Neural cell (in vitro differentiated cells): ENCODE measurements around the gene NADK. TPM values are rescaled to one million over a fixed set of nuclear protein-coding genes. Genes with fewer than 3 reads are reported as not detected.

ENCODE experiments used
- H2AFZ ChIP-seq: fragments of 200-600, 300-800 bp; sonication (generic), shearing (Covaris generic); 2 replicates; pipeline ENCODE4 v1.6.0; 2014; ENCODE audit warnings: low read depth, mild to moderate bottlenecking, antibody characterized with exemption, low read length, moderate library complexity
- H3F3A ChIP-seq: fragments of 200-600 bp; shearing (Covaris generic); 2 replicates; pipeline ENCODE4 v1.6.1; 2016; ENCODE audit warnings: mild to moderate bottlenecking, moderate library complexity, mixed read lengths, antibody characterized with exemption, low read length; ENCODE audit not compliant: insufficient read depth, poor library complexity, severe bottlenecking
- H3K27ac ChIP-seq: fragments of 200-600, 300-800 bp; sonication (generic), shearing (Covaris generic); 2 replicates; pipeline ENCODE4 v1.5.1; 2014; ENCODE audit warnings: mild to moderate bottlenecking, low read length, moderate library complexity
- H3K27me3 ChIP-seq: fragments of 300-800, 200-600 bp; sonication (generic), shearing (Covaris generic); 2 replicates; pipeline ENCODE4 v1.6.0; 2014; ENCODE audit warnings: mild to moderate bottlenecking, low read depth, low read length, moderate library complexity; ENCODE audit not compliant: insufficient read depth
- H3K36me3 ChIP-seq: fragments of 300-800, 200-600 bp; sonication (generic), shearing (Covaris generic); 2 replicates; pipeline ENCODE4 v1.5.1; 2014; ENCODE audit warnings: mild to moderate bottlenecking, antibody characterized with exemption, low read length, moderate library complexity; ENCODE audit not compliant: insufficient read depth
- H3K4me2 ChIP-seq: fragments of 300-800, 200-600 bp; sonication (generic), shearing (Covaris generic); 2 replicates; pipeline ENCODE4 v1.6.0; 2014; ENCODE audit warnings: mild to moderate bottlenecking, low read length
- H3K4me3 ChIP-seq: fragments of 300-800, 200-600 bp; sonication (generic), shearing (Covaris generic); 2 replicates; pipeline ENCODE4 v1.5.1; 2014; ENCODE audit warnings: mild to moderate bottlenecking, low read length, moderate library complexity
- H3K79me2 ChIP-seq: fragments of 200-600 bp; shearing (Covaris generic); replicated peaks from 2 replicates; pipeline ENCODE4 v1.6.0; 2014; ENCODE audit warnings: mild to moderate bottlenecking, low read length, moderate library complexity; ENCODE audit not compliant: insufficient read depth
- H3K9ac ChIP-seq: fragments of 300-800, 200-600 bp; sonication (generic), shearing (Covaris generic); 2 replicates; pipeline ENCODE4 v1.6.1; 2016; ENCODE audit warnings: mild to moderate bottlenecking, low read length, mixed read lengths
- H3K9me2 ChIP-seq: fragments of 200-600 bp; shearing (Covaris generic); 2 replicates; pipeline ENCODE4 v1.6.1; 2016; ENCODE audit warnings: mild to moderate bottlenecking, low read length, mixed read lengths; ENCODE audit not compliant: insufficient read depth
- H3K9me3 ChIP-seq: fragments of 200-600, 300-800 bp; sonication (generic), shearing (Covaris generic); 2 replicates; pipeline ENCODE4 v1.6.1; 2016; ENCODE audit warnings: mild to moderate bottlenecking, mixed run types, low read length, moderate library complexity, mixed read lengths
- H4K20me1 ChIP-seq: fragments of 200-600 bp; shearing (Covaris generic); 2 replicates; pipeline ENCODE4 v1.6.1; 2016; ENCODE audit warnings: mild to moderate bottlenecking, mixed run types; ENCODE audit not compliant: insufficient read depth
- CTCF ChIP-seq: fragments of 450-650 bp; IDR thresholded peaks from 2 replicates; pipeline ENCODE4 v1.5.1; 2014; ENCODE audit warnings: antibody characterized with exemption, mild to moderate bottlenecking, moderate library complexity; ENCODE audit not compliant: poor library complexity, severe bottlenecking
- EP300 ChIP-seq: fragments of 450-650 bp; conservative IDR thresholded peaks from 2 replicates; pipeline ENCODE4 v1.6.1; 2014; ENCODE audit warnings: antibody characterized with exemption, mild to moderate bottlenecking, moderate library complexity; ENCODE audit not compliant: poor library complexity, severe bottlenecking
- EZH2 ChIP-seq: fragments of 200-600, 300-800 bp; shearing (Covaris generic), sonication (generic); IDR thresholded peaks from 2 replicates; pipeline ENCODE4 v1.6.1; 2014; ENCODE audit warnings: antibody characterized with exemption, low read length, borderline replicate concordance, mild to moderate bottlenecking; ENCODE audit not compliant: insufficient read depth, poor library complexity, severe bottlenecking
- MXI1 ChIP-seq: fragments of 450-650 bp; conservative IDR thresholded peaks from 2 replicates; pipeline ENCODE4 v1.6.1; 2014; ENCODE audit warnings: antibody characterized with exemption, mild to moderate bottlenecking; ENCODE audit not compliant: poor library complexity, severe bottlenecking
- POLR2AphosphoS5 ChIP-seq: IDR thresholded peaks from 2 replicates; pipeline ENCODE4 v1.6.1; 2012
- RAD21 ChIP-seq: fragments of 450-650 bp; conservative IDR thresholded peaks from 2 replicates; pipeline ENCODE4 v1.6.1; 2014; ENCODE audit warnings: antibody characterized with exemption, mild to moderate bottlenecking, moderate library complexity
- REST ChIP-seq: IDR thresholded peaks from 2 replicates; pipeline ENCODE4 v1.6.1; 2012; ENCODE audit warnings: borderline replicate concordance
- SMC3 ChIP-seq: fragments of 450-650 bp; conservative IDR thresholded peaks from 2 replicates; pipeline ENCODE4 v1.6.1; 2014; ENCODE audit warnings: antibody characterized with exemption, mild to moderate bottlenecking, moderate library complexity; ENCODE audit not compliant: poor library complexity
- TAF1 ChIP-seq: IDR thresholded peaks from 2 replicates; pipeline ENCODE4 v1.6.1; 2012; ENCODE audit warnings: low read depth
- polyA plus RNA-seq: library from polyadenylated mRNA; depleted of rRNA; stranded (reverse); fragments of >200 nt; gene quantifications from 2 replicates; pipeline ENCODE4 v1.2.3, GENCODE V29; 2014

NADK gene
- polyA plus RNA-seq, 1 donor from 2014 or later = 38.5 TPM

- Histone ChIP-seq H3K27ac (no peak overlapping the region), H3K4me2 (no peak overlapping the region), H3K36me3 (no peaks in the 10 kb centered on the region), H3K79me2 (no peaks in the 10 kb centered on the region), H3K9ac (no peak overlapping the region), H3F3A (no peaks in the 10 kb centered on the region), H2AFZ (no peak overlapping the region), H3K9me2 (no peaks in the 10 kb centered on the region), H3K9me3 (no peaks in the 10 kb centered on the region), H3K4me3 (no peak overlapping the region), H3K27me3 (no peaks in the 10 kb centered on the region), H4K20me1 (no peaks in the 10 kb centered on the region)
- no peak for TF ChIP-seq SMC3
- no peak for TF ChIP-seq EZH2
- no peak for TF ChIP-seq POLR2AphosphoS5
- no peak for TF ChIP-seq TAF1
- no peak for TF ChIP-seq EP300
- TF ChIP-seq MXI1 = no peak
- TF ChIP-seq RAD21 = no peak
- TF ChIP-seq CTCF = no peak
- TF ChIP-seq REST = no peak
Observed at GRCh38 chr1:1755426-1755825, 22.8 kb downstream of the NADK start.

DNA sequence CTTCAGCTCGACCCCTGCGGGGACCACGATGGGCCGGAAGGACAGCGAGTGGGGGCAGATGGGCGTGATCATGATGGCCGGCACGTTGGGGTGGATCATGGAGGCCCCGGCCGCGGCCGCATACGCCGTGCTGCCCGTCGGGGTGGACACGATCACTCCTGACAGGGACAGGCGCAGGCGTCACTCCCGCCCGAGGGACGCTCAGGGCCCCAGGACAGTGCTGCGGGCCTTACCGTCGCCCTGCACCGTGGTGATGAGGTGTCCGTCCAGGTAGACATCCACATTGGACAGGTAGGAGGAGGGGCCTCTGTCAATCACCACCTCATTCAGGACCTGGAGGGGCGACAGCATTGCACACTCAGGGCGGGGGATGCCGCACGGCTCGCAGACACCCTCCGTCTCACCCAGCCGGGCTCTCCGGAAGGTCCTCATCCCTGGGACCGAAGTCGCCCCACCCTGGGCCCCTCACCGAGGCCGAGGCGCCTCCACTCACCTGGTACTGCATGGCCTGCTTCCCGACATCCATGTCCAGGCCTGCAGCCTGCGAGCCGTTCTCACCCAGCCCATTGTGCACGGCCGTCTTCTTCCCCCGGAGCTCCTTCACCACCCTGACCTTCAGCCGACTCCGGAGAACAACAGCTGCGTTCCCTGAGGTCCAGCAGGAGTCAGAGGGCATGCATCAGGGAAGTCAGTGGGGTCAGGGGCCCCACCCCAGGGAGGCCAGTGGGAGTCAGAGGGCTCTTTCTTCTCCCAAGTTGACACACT is 24.0 kb downstream of the NADK start:
- Histone ChIP-seq H3K27ac (no peak overlapping the region), H3K9me2 (no peaks in the 10 kb centered on the region), H3K9me3 (no peaks in the 10 kb centered on the region), H3K9ac (no peak overlapping the region), H2AFZ (no peak overlapping the region), H3K36me3 (no peaks in the 10 kb centered on the region), H3F3A (no peaks in the 10 kb centered on the region), H3K4me2 (no peak overlapping the region), H3K27me3 (no peaks in the 10 kb centered on the region), H3K4me3 (no peak overlapping the region), H3K79me2 (no peaks in the 10 kb centered on the region), H4K20me1 (no peaks in the 10 kb centered on the region)
- TF ChIP-seq EZH2 = no peak
